ENCODE results near the gene FAM110C.

- TF ChIP-seq CTCF (IDR thresholded peaks at IDR 0.05; ENCODE audit: low read depth, low read length, poor library complexity, severe bottlenecking) (no peak), EZH2phosphoT487 (IDR thresholded peaks at IDR 0.05; ENCODE audit: borderline replicate concordance, low read length) (no peak)
These were observed 23.4 kb upstream of the FAM110C start for GRCh38 chr2:69366-70344.
